K562 (cell line): ENCODE data around the gene LTBP2. TPM values are rescaled to one million over a fixed set of nuclear protein-coding genes. Genes with fewer than 3 reads are reported as not detected.

Experiments
- ATAC-seq: fragments of 200-7000 bp; cut with Tn5 transposase; 3 replicates; pipeline ENCODE4 v1.9.1; 2020; ENCODE audit warnings: moderate library complexity
- BruUV-seq: library from RNA; stranded (reverse); fragments of 400-500 nt; replicated peaks from 2 replicates; lab custom pipeline; 2021; lab: Mats Ljungman, UMichigan
- CTCF ChIA-PET: fragments of 300-600 bp; formaldehyde crosslinking; extraction: SDS; loops from one replicate; lab custom pipeline; 2021; ENCODE audit warnings: low intra/inter-chr PET ratio; lab: Yijun Ruan, JAX
- POLR2A ChIA-PET: fragments of 300-600, 350-650 bp; sonication (Branson Sonifier 250); formaldehyde crosslinking; extraction: SDS; loops from one replicate; lab custom pipeline; 2021; ENCODE audit warnings: antibody characterized with exemption, inconsistent platforms; lab: Yijun Ruan, JAX
- DNase-seq, 4 experiments: peaks; one replicate each; pipeline versions ENCODE4 v3.0.0 to v3.0.0-alpha.2; 2011 to 2018; ENCODE audit warnings: low spot score in 3 of 4, mixed read lengths in 3 of 4; ENCODE audit errors: extremely low read depth in 1 of 4
- FAIRE-seq: peaks from 2 replicates; lab custom pipeline; 2011; peaks lifted over from hg19 to GRCh38; lab: Jason Lieb, UNC
- H2AFZ ChIP-seq: 2 replicates; pipeline ENCODE4 v1.6.0; 2011; ENCODE audit warnings: low read depth, low read length, control low read depth, inconsistent platforms
- H3K27ac ChIP-seq: fragments of 200-600 bp; 3 replicates; pipeline ENCODE4 v1.8.0; 2011; ENCODE audit warnings: low read depth, mild to moderate bottlenecking, control low read depth, inconsistent platforms, low read length, moderate library complexity, mixed read lengths; ENCODE audit errors: extremely low read depth
- H3K27me3 ChIP-seq, 2 experiments: fragments of 300-600 bp in 1 of 2; 2 replicates in 1 of 2; 3 replicates in 1 of 2; pipeline versions ENCODE4 v1.6.0 to v1.8.0; 2011; ENCODE audit warnings: inconsistent platforms in 2 of 2, low read length in 2 of 2, mild to moderate bottlenecking in 1 of 2, mixed read lengths in 1 of 2, moderate library complexity in 1 of 2; ENCODE audit not compliant: control insufficient read depth in 2 of 2, insufficient read depth in 2 of 2
- H3K36me3 ChIP-seq: fragments of 300-600 bp; 3 replicates; pipeline ENCODE4 v1.8.0; 2011; ENCODE audit warnings: mild to moderate bottlenecking, low read length, inconsistent platforms; ENCODE audit not compliant: control insufficient read depth, insufficient read depth
- H3K4me1 ChIP-seq, 2 experiments: fragments of 200-600 bp in 1 of 2; replicated peaks in 1 of 2; 2 replicates in 1 of 2; 3 replicates in 1 of 2; pipeline versions ENCODE4 v1.5.1 to v1.8.0; 2011; ENCODE audit warnings: inconsistent platforms in 2 of 2, low read length in 2 of 2, mild to moderate bottlenecking in 1 of 2, mixed read lengths in 1 of 2, moderate library complexity in 1 of 2; ENCODE audit not compliant: control insufficient read depth in 2 of 2, insufficient read depth in 2 of 2
- H3K4me2 ChIP-seq: 2 replicates; pipeline ENCODE4 v1.6.1; 2011; ENCODE audit warnings: low read length, control low read depth, inconsistent platforms, mixed read lengths; ENCODE audit not compliant: insufficient read depth
- H3K4me3 ChIP-seq: fragments of 200-600 bp; sonication (generic), shearing (Covaris generic); 2 replicates; pipeline ENCODE4 v1.5.1; 2016; ENCODE audit warnings: control low read depth, inconsistent platforms
- H3K79me2 ChIP-seq: fragments of 200-600 bp; 3 replicates; pipeline ENCODE4 v1.8.0; 2011; ENCODE audit warnings: low read length, inconsistent platforms; ENCODE audit not compliant: control insufficient read depth, insufficient read depth
- H3K9ac ChIP-seq, 2 experiments: 2 replicates each; pipeline versions ENCODE4 v1.6.0 to v1.6.1; 2011; ENCODE audit warnings: low read depth in 2 of 2, low read length in 2 of 2, control low read depth in 1 of 2, inconsistent platforms in 1 of 2, mild to moderate bottlenecking in 1 of 2, mixed read lengths in 1 of 2; ENCODE audit not compliant: insufficient read depth in 1 of 2
- H3K9me1 ChIP-seq: one replicate; pipeline ENCODE4 v1.6.0; 2011; ENCODE audit warnings: inconsistent platforms, mild to moderate bottlenecking, low read length, moderate library complexity; ENCODE audit not compliant: control insufficient read depth, insufficient read depth
- H3K9me3 ChIP-seq: replicated peaks from 2 replicates; pipeline ENCODE4 v1.5.1; 2011; ENCODE audit warnings: low read depth, low read length, inconsistent platforms; ENCODE audit not compliant: control insufficient read depth, insufficient read depth
- H4K20me1 ChIP-seq: replicated peaks from 2 replicates; pipeline ENCODE4 v1.6.1; 2011; ENCODE audit warnings: low read length, inconsistent platforms, mixed read lengths; ENCODE audit not compliant: control insufficient read depth, insufficient read depth
- CBFB ChIP-seq: sonication (generic); formaldehyde crosslinking; IDR thresholded peaks from 2 replicates; pipeline ENCODE4 v1.4.0; 2020; ENCODE audit warnings: mild to moderate bottlenecking, missing genetic modification reagents
- HDGF ChIP-seq: fragments of 450-650 bp; IDR thresholded peaks from 2 replicates; pipeline ENCODE4 v1.6.1; 2016
- MTF1 ChIP-seq: fragments of 250-450 bp; sonication (Bioruptor Pico); IDR thresholded peaks from 2 replicates; pipeline ENCODE4 v1.9.0; 2021; ENCODE audit warnings: moderate library complexity, mild to moderate bottlenecking, inconsistent platforms, borderline replicate concordance
- NRF1 ChIP-seq, 2 experiments: fragments of 450-650 bp; IDR thresholded peaks in 1 of 2; conservative IDR thresholded peaks in 1 of 2; 2 replicates each; pipeline ENCODE4 v1.6.1; 2014; ENCODE audit warnings: mild to moderate bottlenecking in 2 of 2
- TCF7L2 ChIP-seq: fragments of 150-350 bp; IDR thresholded peaks from 2 replicates; pipeline ENCODE4 v1.6.1; 2016; ENCODE audit warnings: low read depth, mild to moderate bottlenecking, low read length, moderate library complexity
- XRCC4 ChIP-seq: IDR thresholded peaks from one replicate; pipeline ENCODE4 v1.6.1; 2011; ENCODE audit not compliant: insufficient read depth, insufficient read length; ENCODE audit errors: extremely low read depth
- ZNF354B ChIP-seq: fragments of 250-450 bp; sonication (Bioruptor Pico); IDR thresholded peaks from 2 replicates; pipeline ENCODE4 v1.4.0; 2020
- ZNF695 ChIP-seq: fragments of 450-650 bp; formaldehyde crosslinking; IDR thresholded peaks from 2 replicates; pipeline ENCODE4 v1.4.0; 2020; ENCODE audit warnings: mild to moderate bottlenecking, moderate library complexity
- ZNF707 ChIP-seq: fragments of 250-450 bp; sonication (Bioruptor Pico); conservative IDR thresholded peaks from 2 replicates; pipeline ENCODE4 v1.8.0; 2022; ENCODE audit warnings: inconsistent platforms, mild to moderate bottlenecking, moderate library complexity
- WGBS: fragments of 100-300 bp; shearing (Covaris generic); methylation state at CpG from one replicate; pipeline ENCODE4 v1.1.6; 2016; ENCODE audit warnings: low coverage, mixed read lengths; ENCODE audit not compliant: insufficient coverage; ENCODE audit errors: missing lambda C conversion rate; 5-methylcytosine and 5-hydroxymethylcytosine counted together
- in situ Hi-C: fragments of 300-500 bp; cut with MboI; formaldehyde crosslinking; loops from 4 replicates; pipeline ENCODE4 v1.15.0; 2018; ENCODE audit warnings: inconsistent platforms, mixed read lengths
- intact Hi-C: fragments of 100-400 bp; cut with micrococcal nuclease; formaldehyde crosslinking; loops from 2 replicates; pipeline ENCODE4 v1.14.2; 2022
- polyA plus RNA-seq, 8 experiments: library from polyadenylated mRNA; depleted of rRNA in 4 of 8; stranded (reverse) in 5 of 8; unstranded in 3 of 8; fragments of >200 nt; fragmentation: Nextera tagmentation in 2 of 8; fragmentation: Illumina TruSeq in 1 of 8; extraction: Ambion mirVana in 2 of 8; extraction: Trizol in 1 of 8; gene quantifications; 2 replicates each; pipeline versions ENCODE4 v1.2.1 to v1.2.3, GENCODE V29; 2011 to 2014; ENCODE audit warnings: inconsistent platforms in 1 of 8, missing spikeins in 1 of 8
- total RNA-seq, 7 experiments: library from RNA; depleted of rRNA in 6 of 7; stranded (reverse); fragments of >200 nt in 6 of 7; fragmentation: Illumina TruSeq in 2 of 7; extraction: Trizol in 2 of 7; gene quantifications; 2 replicates each; pipeline versions ENCODE4 v1.2.1 to v1.2.3, GENCODE V29; 2011 to 2021; ENCODE audit warnings: low replicate concordance in 1 of 7
- TF ChIP-seq, protein P1 (sequence below): conservative IDR thresholded peaks from 2 replicates; pipeline ENCODE4 v1.6.1; 2011; ENCODE audit warnings: low read depth, mild to moderate bottlenecking, low read length; ENCODE audit not compliant: control insufficient read depth
- TF ChIP-seq, protein P2 (sequence below): sonication (generic); formaldehyde crosslinking; IDR thresholded peaks from 2 replicates; pipeline ENCODE4 v1.8.0; 2022; ENCODE audit warnings: mild to moderate bottlenecking, missing genetic modification reagents
- TF ChIP-seq, protein P3 (sequence below): fragments of 450-650 bp; IDR thresholded peaks from 2 replicates; pipeline ENCODE4 v1.6.1; 2016; ENCODE audit warnings: low read depth

LTBP2 gene
- total and polyA plus RNA-seq, 9 of the 15 experiments (the other 6 are each of a cell fraction or from before 2014, with no cell fraction given) = under 0.01 to 0.18 (median 0.03) TPM; not detected in 3

DNA sequence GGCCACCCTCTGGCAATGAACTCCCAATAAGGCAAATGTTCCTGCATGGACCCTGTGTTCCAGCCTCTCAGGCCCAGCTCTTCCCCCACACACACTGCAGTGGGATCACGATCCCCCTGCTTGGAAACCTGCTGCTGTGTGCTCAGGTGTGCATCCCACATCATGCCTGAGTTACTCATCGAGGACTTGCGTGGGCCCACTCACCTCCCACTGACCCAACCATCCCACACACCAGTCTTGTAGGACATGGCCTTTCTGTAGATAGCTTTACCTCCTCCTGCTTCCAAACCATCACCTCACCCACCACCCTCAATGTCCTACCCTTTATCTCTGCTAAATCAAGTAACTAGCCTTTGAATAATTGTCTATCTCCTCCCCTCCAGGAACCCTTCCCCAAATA lies 143.5 kb downstream of the LTBP2 start (continued):
- TF ChIP-seq, protein P1, sequence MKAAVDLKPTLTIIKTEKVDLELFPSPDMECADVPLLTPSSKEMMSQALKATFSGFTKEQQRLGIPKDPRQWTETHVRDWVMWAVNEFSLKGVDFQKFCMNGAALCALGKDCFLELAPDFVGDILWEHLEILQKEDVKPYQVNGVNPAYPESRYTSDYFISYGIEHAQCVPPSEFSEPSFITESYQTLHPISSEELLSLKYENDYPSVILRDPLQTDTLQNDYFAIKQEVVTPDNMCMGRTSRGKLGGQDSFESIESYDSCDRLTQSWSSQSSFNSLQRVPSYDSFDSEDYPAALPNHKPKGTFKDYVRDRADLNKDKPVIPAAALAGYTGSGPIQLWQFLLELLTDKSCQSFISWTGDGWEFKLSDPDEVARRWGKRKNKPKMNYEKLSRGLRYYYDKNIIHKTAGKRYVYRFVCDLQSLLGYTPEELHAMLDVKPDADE = no peak
- TF ChIP-seq ZNF354B (CRISPR knock-in tag) = no peak
- TF ChIP-seq, protein P2, sequence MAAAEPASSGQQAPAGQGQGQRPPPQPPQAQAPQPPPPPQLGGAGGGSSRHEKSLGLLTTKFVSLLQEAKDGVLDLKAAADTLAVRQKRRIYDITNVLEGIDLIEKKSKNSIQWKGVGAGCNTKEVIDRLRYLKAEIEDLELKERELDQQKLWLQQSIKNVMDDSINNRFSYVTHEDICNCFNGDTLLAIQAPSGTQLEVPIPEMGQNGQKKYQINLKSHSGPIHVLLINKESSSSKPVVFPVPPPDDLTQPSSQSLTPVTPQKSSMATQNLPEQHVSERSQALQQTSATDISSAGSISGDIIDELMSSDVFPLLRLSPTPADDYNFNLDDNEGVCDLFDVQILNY (CRISPR knock-in tag) = no peak
- no peak for TF ChIP-seq ZNF707
- no peak for TF ChIP-seq CBFB (CRISPR knock-in tag)
- TF ChIP-seq, all 486 proteins: peak for 0

DNA sequence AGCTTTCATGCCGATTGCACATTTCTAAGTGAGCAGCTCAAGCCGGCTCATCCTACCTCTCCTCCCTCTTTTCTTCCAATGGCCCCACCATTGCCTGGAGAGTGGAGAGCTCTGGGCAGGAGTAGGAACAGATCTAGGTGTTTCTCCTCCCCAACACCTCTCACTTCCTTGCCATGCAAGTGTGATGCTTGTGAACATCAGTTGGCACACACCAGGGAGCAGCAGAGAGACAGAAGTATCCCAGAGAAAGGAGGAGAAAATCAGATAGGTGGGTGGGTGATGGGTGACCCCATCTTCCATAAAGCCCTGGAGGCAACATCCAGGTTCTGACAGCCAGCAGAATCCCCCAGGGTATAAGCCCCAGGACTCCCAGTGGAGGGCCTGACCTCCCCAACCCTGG lies 146.7 kb downstream of the LTBP2 start:
- no TSS peak for BruUV-seq
- no peaks in the 10 kb centered on the region for H3K9me3 ChIP-seq
- peaks cover 2 to 45% of the 10 kb centered on the region in 2 experiments; a peak in 3 of 5 replicates for H3K27me3 ChIP-seq
- 0% methylated on average over 2 of the region's 2 CpGs for WGBS
- in situ Hi-C loops = no loop called here
- FAIRE-seq (no peak), DNase-seq (no peak), ATAC-seq (no peak)
- intact Hi-C loops = no loop called here
- no peaks in the 10 kb centered on the region for H3K36me3 ChIP-seq
- H3K4me2 ChIP-seq = no peak overlapping the region
- no peaks in the 10 kb centered on the region for H3K4me1 ChIP-seq
- H2AFZ ChIP-seq = no peak overlapping the region
- no peaks in the 10 kb centered on the region for H3K79me2 ChIP-seq
- no peaks in the 10 kb centered on the region for H3K9me1 ChIP-seq
- no peak overlapping the region for H3K9ac ChIP-seq
- no peak overlapping the region for H3K4me3 ChIP-seq
- ChIA-PET POLR2A (interaction anchor here (0.7 kb wide), 1 partner anchor 28 kb away, joined by 5 read pairs; the partner anchor contains the start of genes ISCA2 and NPC2), CTCF (no interaction called here)
- H4K20me1 ChIP-seq = no peaks in the 10 kb centered on the region; the same call in 1 of the 2 replicates
- H3K27ac ChIP-seq = no peak overlapping the region
- TF ChIP-seq NRF1 (conservative IDR thresholded peaks at IDR 0.05 in 1 of 2, IDR thresholded peaks at IDR 0.05 in 1 of 2) (no peak), MTF1 (CRISPR knock-in tag) (no peak), XRCC4 (no peak), ZNF695 (no peak), HDGF (no peak), TCF7L2 (no peak)
- TF ChIP-seq, protein P3, sequence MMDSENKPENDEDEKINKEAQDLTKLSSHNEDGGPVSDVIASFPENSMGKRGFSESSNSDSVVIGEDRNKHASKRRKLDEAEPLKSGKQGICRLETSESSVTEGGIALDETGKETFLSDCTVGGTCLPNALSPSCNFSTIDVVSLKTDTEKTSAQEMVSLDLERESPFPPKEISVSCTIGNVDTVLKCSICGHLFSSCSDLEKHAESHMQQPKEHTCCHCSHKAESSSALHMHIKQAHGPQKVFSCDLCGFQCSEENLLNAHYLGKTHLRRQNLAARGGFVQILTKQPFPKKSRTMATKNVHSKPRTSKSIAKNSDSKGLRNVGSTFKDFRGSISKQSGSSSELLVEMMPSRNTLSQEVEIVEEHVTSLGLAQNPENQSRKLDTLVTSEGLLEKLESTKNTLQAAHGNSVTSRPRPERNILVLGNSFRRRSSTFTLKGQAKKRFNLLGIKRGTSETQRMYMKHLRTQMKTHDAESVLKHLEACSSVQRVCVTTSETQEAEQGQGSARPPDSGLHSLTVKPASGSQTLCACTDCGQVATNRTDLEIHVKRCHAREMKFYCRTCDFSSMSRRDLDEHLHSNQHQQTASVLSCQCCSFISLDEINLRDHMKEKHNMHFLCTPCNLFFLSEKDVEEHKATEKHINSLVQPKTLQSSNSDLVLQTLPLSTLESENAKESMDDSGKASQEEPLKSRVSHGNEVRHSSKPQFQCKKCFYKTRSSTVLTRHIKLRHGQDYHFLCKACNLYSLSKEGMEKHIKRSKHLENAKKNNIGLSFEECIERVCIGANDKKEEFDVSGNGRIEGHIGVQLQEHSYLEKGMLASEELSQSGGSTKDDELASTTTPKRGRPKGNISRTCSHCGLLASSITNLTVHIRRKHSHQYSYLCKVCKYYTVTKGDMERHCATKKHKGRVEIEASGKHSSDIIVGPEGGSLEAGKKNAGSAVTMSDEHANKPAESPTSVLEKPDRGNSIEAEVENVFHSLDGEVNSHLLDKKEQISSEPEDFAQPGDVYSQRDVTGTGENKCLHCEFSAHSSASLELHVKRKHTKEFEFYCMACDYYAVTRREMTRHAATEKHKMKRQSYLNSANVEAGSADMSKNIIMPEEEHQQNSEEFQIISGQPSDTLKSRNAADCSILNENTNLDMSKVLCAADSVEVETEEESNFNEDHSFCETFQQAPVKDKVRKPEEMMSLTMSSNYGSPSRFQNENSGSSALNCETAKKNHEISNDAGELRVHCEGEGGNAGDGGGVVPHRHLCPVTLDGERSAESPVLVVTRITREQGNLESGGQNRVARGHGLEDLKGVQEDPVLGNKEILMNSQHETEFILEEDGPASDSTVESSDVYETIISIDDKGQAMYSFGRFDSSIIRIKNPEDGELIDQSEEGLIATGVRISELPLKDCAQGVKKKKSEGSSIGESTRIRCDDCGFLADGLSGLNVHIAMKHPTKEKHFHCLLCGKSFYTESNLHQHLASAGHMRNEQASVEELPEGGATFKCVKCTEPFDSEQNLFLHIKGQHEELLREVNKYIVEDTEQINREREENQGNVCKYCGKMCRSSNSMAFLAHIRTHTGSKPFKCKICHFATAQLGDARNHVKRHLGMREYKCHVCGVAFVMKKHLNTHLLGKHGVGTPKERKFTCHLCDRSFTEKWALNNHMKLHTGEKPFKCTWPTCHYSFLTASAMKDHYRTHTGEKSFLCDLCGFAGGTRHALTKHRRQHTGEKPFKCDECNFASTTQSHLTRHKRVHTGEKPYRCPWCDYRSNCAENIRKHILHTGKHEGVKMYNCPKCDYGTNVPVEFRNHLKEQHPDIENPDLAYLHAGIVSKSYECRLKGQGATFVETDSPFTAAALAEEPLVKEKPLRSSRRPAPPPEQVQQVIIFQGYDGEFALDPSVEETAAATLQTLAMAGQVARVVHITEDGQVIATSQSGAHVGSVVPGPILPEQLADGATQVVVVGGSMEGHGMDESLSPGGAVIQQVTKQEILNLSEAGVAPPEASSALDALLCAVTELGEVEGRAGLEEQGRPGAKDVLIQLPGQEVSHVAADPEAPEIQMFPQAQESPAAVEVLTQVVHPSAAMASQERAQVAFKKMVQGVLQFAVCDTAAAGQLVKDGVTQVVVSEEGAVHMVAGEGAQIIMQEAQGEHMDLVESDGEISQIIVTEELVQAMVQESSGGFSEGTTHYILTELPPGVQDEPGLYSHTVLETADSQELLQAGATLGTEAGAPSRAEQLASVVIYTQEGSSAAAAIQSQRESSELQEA = no peak
